Naive thymus-derived CD4-positive, alpha-beta T cell (primary cell): ENCODE data around the gene UTS2. TPM values are rescaled to one million over a fixed set of nuclear protein-coding genes. Genes with fewer than 3 reads are reported as not detected.
A peak's percentile ranks its signal among the peaks of the same experiment; 100 is the strongest.

Source experiments
- ATAC-seq: fragments of 150-1000 bp; cut with Tn5 transposase; 2 replicates; pipeline ENCODE4 v1.10.0; 2021; ENCODE audit warnings: mild to moderate bottlenecking, moderate library complexity
- CTCF ChIA-PET: fragments of 350-600 bp; sonication (Branson Sonifier 250); formaldehyde crosslinking; loops from one replicate; lab custom pipeline; 2021; ENCODE audit warnings: antibody characterized with exemption; lab: Charles Lee
- POLR2A ChIA-PET: fragments of 350-600 bp; sonication (Branson Sonifier 250); formaldehyde crosslinking; loops from one replicate; lab custom pipeline; 2021; ENCODE audit warnings: antibody characterized with exemption, inconsistent platforms; lab: Charles Lee
- DNase-seq, 9 donors: peaks; one replicate each; pipeline versions ENCODE4 v3.0.0 to v3.0.0-alpha.2; 2020 to 2022; ENCODE audit warnings: mixed read lengths in 1 of 9
- H3K27ac ChIP-seq: one replicate; pipeline ENCODE4 v1.7.0; 2013; ENCODE audit warnings: mild to moderate bottlenecking, low read depth, low read length, moderate library complexity
- H3K27me3 ChIP-seq, 2 donors: one replicate each; pipeline ENCODE4 v1.7.0; 2013; ENCODE audit warnings: low read length in 2 of 2, mild to moderate bottlenecking in 2 of 2, moderate library complexity in 2 of 2; ENCODE audit not compliant: control insufficient read depth in 2 of 2, insufficient read depth in 2 of 2
- H3K36me3 ChIP-seq, 3 experiments: 1 replicate in 2 of 3; 2 replicates in 1 of 3; pipeline ENCODE4 v1.7.0; 2013; ENCODE audit warnings: low read length in 3 of 3, mild to moderate bottlenecking in 3 of 3, moderate library complexity in 1 of 3; ENCODE audit not compliant: insufficient read depth in 3 of 3, control insufficient read depth in 2 of 3
- H3K4me1 ChIP-seq, 2 donors: one replicate each; pipeline ENCODE4 v1.7.0; 2013; ENCODE audit warnings: low read length in 2 of 2, mild to moderate bottlenecking in 2 of 2, moderate library complexity in 1 of 2; ENCODE audit not compliant: control insufficient read depth in 2 of 2, insufficient read depth in 2 of 2
- H3K4me3 ChIP-seq: 2 replicates; pipeline ENCODE4 v1.7.0; 2013; ENCODE audit warnings: mild to moderate bottlenecking, low read length
- H3K9me3 ChIP-seq, 3 experiments: 1 replicate in 2 of 3; 2 replicates in 1 of 3; pipeline ENCODE4 v1.7.0; 2013; ENCODE audit warnings: low read length in 3 of 3; ENCODE audit not compliant: control insufficient read depth in 2 of 3
- H3K27ac Mint-ChIP-seq, 9 donors: one replicate each; pipeline ENCODE4 v1.8.0; 2020 to 2022; ENCODE audit warnings: mixed read lengths in 9 of 9, mild to moderate bottlenecking in 8 of 9, moderate library complexity in 5 of 9, inconsistent platforms in 2 of 9
- H3K27me3 Mint-ChIP-seq, 5 donors: one replicate each; pipeline ENCODE4 v1.8.0; 2021 to 2022; ENCODE audit warnings: mixed read lengths in 5 of 5, mild to moderate bottlenecking in 1 of 5
- H3K36me3 Mint-ChIP-seq, 5 donors: one replicate each; pipeline ENCODE4 v1.8.0; 2020 to 2022; ENCODE audit warnings: mixed read lengths in 5 of 5, mild to moderate bottlenecking in 3 of 5, inconsistent platforms in 1 of 5
- H3K4me1 Mint-ChIP-seq, 7 donors: one replicate each; pipeline ENCODE4 v1.8.0; 2020 to 2022; ENCODE audit warnings: mixed read lengths in 7 of 7, mild to moderate bottlenecking in 3 of 7, inconsistent platforms in 1 of 7
- H3K4me3 Mint-ChIP-seq, 10 donors: one replicate each; pipeline ENCODE4 v1.8.0; 2020 to 2022; ENCODE audit warnings: mild to moderate bottlenecking in 10 of 10, mixed read lengths in 10 of 10, moderate library complexity in 6 of 10, inconsistent platforms in 2 of 10
- H3K9me3 Mint-ChIP-seq, 11 donors: one replicate each; pipeline ENCODE4 v1.8.0; 2020 to 2022; ENCODE audit warnings: mixed read lengths in 11 of 11, mild to moderate bottlenecking in 4 of 11, inconsistent platforms in 1 of 11, moderate library complexity in 1 of 11
- intact Hi-C, 2 donors: fragments of 100-400 bp; cut with micrococcal nuclease; formaldehyde crosslinking; loops; one replicate each; pipeline ENCODE4 v1.15.1; 2023
- polyA plus RNA-seq, 2 donors: library from polyadenylated mRNA; unstranded; fragments of 300-500 nt; fragmentation: Illumina TruSeq; gene quantifications; one replicate each; pipeline ENCODE4 v1.2.3, GENCODE V29; 2021
- total RNA-seq, 6 experiments: library from RNA in 5 of 6; stranded (reverse) in 5 of 6; gene quantifications; 1 replicate in 5 of 6; 2 replicates in 1 of 6; pipeline ENCODE4 v1.2.3 and lab custom pipeline; 2021 to 2026

The UTS2 gene
- under 1 TPM in 1 of 5 experiments, not detected in 4; 0.39 TPM for total RNA-seq
- polyA plus RNA-seq = not detected
- 5.9 reads per million, percentile 27 among the genes with 10 or more reads in this experiment for total RNA-seq (lab: John Stamatoyannopoulos, UW)

- intact Hi-C loops = no loop called here
- H3K4me1 Mint-ChIP-seq = peaks cover 2 to 7% (median 5%) of the 10 kb centered on the region in 7 donors
- Histone ChIP-seq H3K27ac (no peak within 1 kb of the TSS), H3K4me1 (no peaks in the 10 kb centered on the region), H3K36me3 (no peaks in the 10 kb centered on the region), H3K27me3 (no peaks in the 10 kb centered on the region), H3K4me3 (no peak within 1 kb of the TSS), H3K9me3 (no peaks in the 10 kb centered on the region)
- no peak within 1 kb of the TSS for H3K27ac Mint-ChIP-seq
- ATAC-seq = no peak
- CTCF ChIA-PET = no interaction called here
- H3K27me3 Mint-ChIP-seq = peaks cover 5 to 17% (median 12%) of the 10 kb centered on the region in 5 donors
- H3K4me3 Mint-ChIP-seq = no peak within 1 kb of the TSS
- POLR2A ChIA-PET = no interaction called here
- H3K36me3 Mint-ChIP-seq = no peaks in the 10 kb centered on the region
- no peaks in the 10 kb centered on the region for H3K9me3 Mint-ChIP-seq
- no peak for DNase-seq
Measured at GRCh38 chr1:7852804-7853683, at the start of gene UTS2. Gene UTS2, minus strand, starts transcription at chr1:7853065. Its CDS starts 62 bp downstream, at chr1:7853003.

DNA sequence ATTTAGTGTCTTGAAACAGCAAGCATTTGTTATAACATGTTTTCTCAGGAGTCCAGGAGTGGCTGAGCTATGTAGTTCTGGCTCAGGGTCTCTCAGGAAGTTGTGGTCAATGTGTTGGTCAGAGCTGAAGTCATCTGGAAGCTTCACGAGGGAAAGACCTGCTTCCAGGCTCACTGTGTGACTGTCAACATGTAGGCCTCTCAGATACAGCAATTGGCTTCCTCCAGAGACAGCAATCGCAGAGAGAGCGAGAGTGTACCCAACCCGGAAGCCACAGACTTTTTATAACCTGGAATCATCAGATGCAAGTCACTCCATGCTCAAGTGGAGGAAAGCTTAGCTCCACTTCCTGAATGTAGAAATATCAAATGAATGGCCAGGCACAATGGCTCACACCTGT lies 46.9 kb upstream of the UTS2 start:
- peaks cover 0 to 10% (median 0%) of the 10 kb centered on the region in 5 donors for H3K27me3 Mint-ChIP-seq
- H3K27ac Mint-ChIP-seq = peak overlapping the region in 1 of 9 donors; percentile 21
- no peaks in the 10 kb centered on the region for H3K36me3 Mint-ChIP-seq
- no peaks in the 10 kb centered on the region for H3K9me3 Mint-ChIP-seq
- ATAC-seq = no peak
- ChIA-PET POLR2A (no interaction called here), CTCF (interaction anchor here (0.6 kb wide), 1 partner anchor 15 kb away, joined by 5 read pairs; no protein-coding TSS in a partner anchor)
- Histone ChIP-seq H3K27me3 (no peaks in the 10 kb centered on the region), H3K9me3 (no peaks in the 10 kb centered on the region), H3K27ac (no peak overlapping the region), H3K36me3 (no peaks in the 10 kb centered on the region), H3K4me1 (peaks cover 0 to 4% of the 10 kb centered on the region in 2 donors), H3K4me3 (no peak overlapping the region)
- DNase-seq = no peak
- intact Hi-C loops = no loop called here
- no peak overlapping the region for H3K4me3 Mint-ChIP-seq
- peaks cover 0 to 12% (median 4%) of the 10 kb centered on the region in 7 donors for H3K4me1 Mint-ChIP-seq

- ATAC-seq (peak; percentile 51), DNase-seq (no peak)
- intact Hi-C loops = no loop called here
- Histone ChIP-seq H3K27ac (no peak overlapping the region), H3K4me1 (peaks cover 0 to 4% of the 10 kb centered on the region in 2 donors), H3K4me3 (no peak overlapping the region), H3K27me3 (no peaks in the 10 kb centered on the region), H3K36me3 (no peaks in the 10 kb centered on the region), H3K9me3 (no peaks in the 10 kb centered on the region)
- Mint-ChIP-seq H3K36me3 (no peaks in the 10 kb centered on the region), H3K4me1 (peaks cover 0 to 12% (median 4%) of the 10 kb centered on the region in 7 donors), H3K4me3 (peak overlapping the region in 1 of 10 donors; percentile 48), H3K27me3 (peaks cover 0 to 10% (median 0%) of the 10 kb centered on the region in 5 donors), H3K27ac (peak overlapping the region in 2 of 9 donors; percentile 26 to 41), H3K9me3 (no peaks in the 10 kb centered on the region)
- CTCF ChIA-PET = no interaction called here
- POLR2A ChIA-PET = no interaction called here
Measured at GRCh38 chr1:7898962-7899361, 46.1 kb upstream of the UTS2 start.

- H3K9me3 ChIP-seq = no peaks in the 10 kb centered on the region
- no peaks in the 10 kb centered on the region for H3K27me3 ChIP-seq
- no peak overlapping the region for H3K4me3 ChIP-seq
- intact Hi-C loops = no loop called here
- CTCF ChIA-PET = no interaction called here
- H3K4me3 Mint-ChIP-seq = no peak overlapping the region
- H3K27ac Mint-ChIP-seq = no peak overlapping the region
- H3K4me1 ChIP-seq = no peaks in the 10 kb centered on the region
- POLR2A ChIA-PET = no interaction called here
- ATAC-seq (no peak), DNase-seq (no peak)
- no peaks in the 10 kb centered on the region for H3K9me3 Mint-ChIP-seq
- peaks cover 0 to 2% (median 0%) of the 10 kb centered on the region in 5 donors for H3K27me3 Mint-ChIP-seq
- no peaks in the 10 kb centered on the region for H3K36me3 Mint-ChIP-seq
- H3K27ac ChIP-seq = no peak overlapping the region
- peaks cover 0 to 12% (median 0%) of the 10 kb centered on the region in 7 donors for H3K4me1 Mint-ChIP-seq
- no peaks in the 10 kb centered on the region for H3K36me3 ChIP-seq
Measured at GRCh38 chr1:7896994-7897393, 44.1 kb upstream of the UTS2 start.

DNA sequence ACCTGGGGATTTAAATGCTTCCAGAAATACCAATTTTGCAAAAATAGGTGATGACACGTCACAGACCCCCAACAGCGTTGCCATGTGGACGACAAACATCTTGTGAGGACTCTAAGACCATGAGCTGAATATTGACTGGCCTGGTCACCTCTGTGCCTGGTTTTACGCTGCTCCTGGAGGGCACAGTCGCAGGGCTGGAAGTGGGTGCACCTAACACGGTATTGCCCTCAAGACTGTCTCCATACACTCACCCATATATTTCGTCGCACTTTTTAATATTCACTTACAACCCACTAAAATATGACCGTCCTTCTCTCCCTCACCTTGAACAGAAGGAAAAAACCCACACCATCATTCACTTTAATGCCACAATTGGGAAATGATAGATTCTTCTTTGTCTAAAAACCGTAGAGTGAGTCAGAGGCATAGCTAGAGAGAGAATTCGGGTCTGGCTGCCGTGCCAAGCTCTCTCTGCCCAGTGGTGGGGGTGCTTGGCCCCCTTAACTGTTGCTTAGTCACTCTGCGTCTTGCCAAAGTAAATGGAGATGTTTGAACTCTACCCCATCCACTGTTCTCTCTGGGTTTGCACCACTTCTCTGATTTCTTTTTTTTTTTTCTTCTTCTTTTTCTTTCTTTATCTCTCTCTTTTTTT lies 40.8 kb upstream of the UTS2 start:
- intact Hi-C loops = no loop called here
- ATAC-seq (no peak), DNase-seq (no peak)
- ChIA-PET POLR2A (interaction anchor here (1.0 kb wide), 1 partner anchor 8 kb away, joined by 3 read pairs; no protein-coding TSS in a partner anchor), CTCF (no interaction called here)
- Mint-ChIP-seq H3K36me3 (peaks cover 0 to 3% (median 0%) of the 10 kb centered on the region in 5 donors), H3K27ac (no peak overlapping the region), H3K9me3 (peaks cover 0 to 2% (median 0%) of the 10 kb centered on the region in 11 donors), H3K4me3 (no peak overlapping the region), H3K4me1 (peaks cover 0 to under 1% (median 0%) of the 10 kb centered on the region in 7 donors), H3K27me3 (peaks cover 0 to 13% (median 6%) of the 10 kb centered on the region in 5 donors)
- Histone ChIP-seq H3K4me1 (no peaks in the 10 kb centered on the region), H3K27ac (no peak overlapping the region), H3K9me3 (no peaks in the 10 kb centered on the region), H3K36me3 (no peaks in the 10 kb centered on the region), H3K27me3 (no peaks in the 10 kb centered on the region), H3K4me3 (no peak overlapping the region)

DNA sequence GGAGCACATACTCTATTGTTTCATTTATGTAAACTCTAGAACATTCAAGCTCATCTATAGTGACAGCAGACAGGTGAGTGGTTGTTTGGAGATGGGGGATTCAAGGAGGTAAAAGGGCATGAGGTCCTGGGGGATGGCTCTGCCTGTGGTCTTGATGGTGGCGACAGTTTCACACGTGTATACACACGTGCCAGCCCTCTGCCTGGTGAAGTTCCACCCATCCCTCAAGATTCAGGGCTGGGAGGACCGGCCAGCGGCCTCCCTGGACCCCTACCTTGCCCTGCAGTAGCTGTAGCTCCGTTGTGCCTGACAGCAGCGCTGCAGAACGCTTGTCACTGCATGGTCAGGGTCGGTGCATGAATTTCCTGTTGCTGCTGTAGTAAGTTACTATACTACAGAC lies 38.9 kb upstream of the UTS2 start:
- no peaks in the 10 kb centered on the region for H3K4me1 ChIP-seq
- intact Hi-C loops = no loop called here
- no peaks in the 10 kb centered on the region for H3K9me3 ChIP-seq
- DNase-seq (no peak), ATAC-seq (no peak)
- H3K27me3 ChIP-seq = no peaks in the 10 kb centered on the region
- H3K27ac Mint-ChIP-seq = peak overlapping the region in 1 of 9 donors; percentile 34
- ChIA-PET POLR2A (interaction anchor here (0.6 kb wide), 1 partner anchor 789 kb away, joined by 3 read pairs; no protein-coding TSS in a partner anchor), CTCF (no interaction called here)
- peaks cover 0 to 2% (median 0%) of the 10 kb centered on the region in 11 donors for H3K9me3 Mint-ChIP-seq
- no peaks in the 10 kb centered on the region for H3K36me3 ChIP-seq
- peaks cover 0 to 3% (median 0%) of the 10 kb centered on the region in 5 donors for H3K36me3 Mint-ChIP-seq
- peaks cover 6 to 24% (median 11%) of the 10 kb centered on the region in 5 donors for H3K27me3 Mint-ChIP-seq
- H3K4me3 Mint-ChIP-seq = no peak overlapping the region
- no peaks in the 10 kb centered on the region for H3K4me1 Mint-ChIP-seq
- H3K27ac ChIP-seq = no peak overlapping the region
- no peak overlapping the region for H3K4me3 ChIP-seq
